Spinal cord (tissue), 10 donors: ENCODE measurements around the gene DMGDH. TPM values are rescaled to one million over a fixed set of nuclear protein-coding genes. Genes with fewer than 3 reads are reported as not detected.

Experiments
- DNase-seq, 6 donors: peaks; one replicate each; pipeline versions ENCODE4 v3.0.0 to v3.0.0-alpha.2; 2013 to 2015; ENCODE audit warnings: low spot score in 6 of 6, low read depth in 4 of 6
- H3K27ac ChIP-seq: one replicate; pipeline ENCODE4 v1.5.1; 2013; ENCODE audit warnings: low read depth, low read length, control low read depth
- H3K27me3 ChIP-seq: one replicate; pipeline ENCODE4 v1.6.1; 2013; ENCODE audit warnings: low read length; ENCODE audit not compliant: control insufficient read depth, insufficient read depth
- H3K36me3 ChIP-seq: one replicate; pipeline ENCODE4 v1.6.1; 2013; ENCODE audit warnings: low read length; ENCODE audit not compliant: control insufficient read depth, insufficient read depth
- H3K4me1 ChIP-seq: one replicate; pipeline ENCODE4 v1.6.1; 2013; ENCODE audit warnings: low read length; ENCODE audit not compliant: control insufficient read depth, insufficient read depth
- H3K4me3 ChIP-seq: one replicate; pipeline ENCODE4 v1.5.1; 2013; ENCODE audit warnings: low read depth, low read length, control low read depth
- H3K9me3 ChIP-seq: one replicate; pipeline ENCODE4 v1.6.1; 2013; ENCODE audit warnings: low read length; ENCODE audit not compliant: control insufficient read depth, insufficient read depth
- WGBS: methylation state at CpG from one replicate; pipeline ENCODE4 v1.1.5; 2013; ENCODE audit warnings: missing lambda C conversion rate; ENCODE audit not compliant: insufficient coverage; 5-methylcytosine and 5-hydroxymethylcytosine counted together
- polyA plus RNA-seq, 2 donors: library from polyadenylated mRNA; unstranded; fragments of 120-200 nt; gene quantifications; one replicate each; pipeline ENCODE4 v1.2.1, GENCODE V29; 2013; ENCODE audit not compliant: insufficient read length in 2 of 2
- total RNA-seq, 2 donors: library from RNA; depleted of rRNA in 1 of 2; stranded (reverse); fragments of 120-200 nt in 1 of 2; fragments of >200 nt in 1 of 2; gene quantifications; one replicate each; pipeline versions ENCODE4 v1.2.3 to v1.2.4, GENCODE V29; 2013 to 2014
- donor health status: healthy.

Gene DMGDH
- total and polyA plus RNA-seq, 4 donors = 3.3 to 7.6 (median 4.3) TPM

GRCh38 chr5:78968781-78969180, 100.7 kb downstream of the DMGDH start:
- Histone ChIP-seq H3K9me3 (no peaks in the 10 kb centered on the region), H3K36me3 (no peaks in the 10 kb centered on the region), H3K27me3 (no peaks in the 10 kb centered on the region), H3K4me3 (no peak overlapping the region), H3K27ac (no peak overlapping the region), H3K4me1 (peaks cover 8% of the 10 kb centered on the region)
- 100% methylated on average over 2 of the region's 5 CpGs for WGBS
- no peak for DNase-seq

DNA sequence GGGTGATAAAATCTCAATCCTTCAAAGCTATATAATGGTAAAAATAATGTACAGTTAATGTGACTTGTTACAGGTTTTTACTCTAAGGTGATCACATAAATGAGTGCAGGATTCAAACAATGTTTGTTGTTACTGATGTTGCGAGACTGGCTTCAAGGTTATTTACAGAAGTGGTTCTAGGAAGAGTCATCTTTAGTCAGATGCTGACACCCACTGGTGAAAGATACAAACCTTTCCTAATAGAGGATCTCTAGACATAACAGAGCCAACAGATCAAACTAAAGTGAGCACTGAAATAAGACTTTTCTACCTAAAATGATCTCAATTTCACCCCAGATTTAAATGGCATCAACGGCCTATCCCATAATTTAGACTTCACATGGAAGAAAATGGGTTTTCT, 104.6 kb downstream of the DMGDH start:
- H3K36me3 ChIP-seq = no peaks in the 10 kb centered on the region
- no peak overlapping the region for H3K27ac ChIP-seq
- peak in 5 of 6 donors; percentile 58 to 96 (median 74) for DNase-seq
- peaks cover 2% of the 10 kb centered on the region for H3K4me1 ChIP-seq
- H3K27me3 ChIP-seq = no peaks in the 10 kb centered on the region
- WGBS = no CpG with 5 or more reads among the region's 2 CpGs
- H3K4me3 ChIP-seq = no peak overlapping the region
- H3K9me3 ChIP-seq = no peaks in the 10 kb centered on the region

- no peaks in the 10 kb centered on the region for H3K27me3 ChIP-seq
- H3K9me3 ChIP-seq = no peaks in the 10 kb centered on the region
- no peaks in the 10 kb centered on the region for H3K36me3 ChIP-seq
- H3K4me3 ChIP-seq = no peak overlapping the region
- no peak for DNase-seq
- H3K27ac ChIP-seq = no peak overlapping the region
- no CpG with 5 or more reads among the region's 1 CpG for WGBS
- H3K4me1 ChIP-seq = peaks cover 5% of the 10 kb centered on the region
These were observed 107.7 kb downstream of the DMGDH start for GRCh38 chr5:78961743-78962142.

DNA sequence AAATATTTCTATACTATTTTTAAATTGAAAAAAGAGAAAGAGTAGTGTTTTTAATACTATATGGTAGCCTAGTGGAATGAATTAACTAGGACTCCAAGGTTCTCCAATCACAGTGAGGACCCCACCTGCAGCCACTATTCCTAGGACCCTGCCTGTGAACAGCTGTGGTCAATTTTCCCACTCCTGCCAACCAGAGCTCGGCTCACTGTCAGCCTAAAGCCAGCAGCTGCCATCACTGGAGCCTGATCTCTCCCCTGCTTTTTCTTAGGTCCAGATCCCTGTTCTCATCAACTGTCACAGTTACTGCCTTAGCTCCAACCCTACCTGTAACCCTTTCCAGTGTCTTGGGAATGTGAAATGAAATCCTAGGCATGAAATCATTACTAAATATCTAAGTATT, 109.7 kb downstream of the DMGDH start:
- no peaks in the 10 kb centered on the region for H3K36me3 ChIP-seq
- H3K4me1 ChIP-seq = peaks cover 5% of the 10 kb centered on the region
- no peaks in the 10 kb centered on the region for H3K27me3 ChIP-seq
- 19% methylated on average over 1 of the region's 1 CpG for WGBS
- H3K9me3 ChIP-seq = no peaks in the 10 kb centered on the region
- H3K4me3 ChIP-seq = no peak overlapping the region
- no peak overlapping the region for H3K27ac ChIP-seq
- no peak for DNase-seq

DNA sequence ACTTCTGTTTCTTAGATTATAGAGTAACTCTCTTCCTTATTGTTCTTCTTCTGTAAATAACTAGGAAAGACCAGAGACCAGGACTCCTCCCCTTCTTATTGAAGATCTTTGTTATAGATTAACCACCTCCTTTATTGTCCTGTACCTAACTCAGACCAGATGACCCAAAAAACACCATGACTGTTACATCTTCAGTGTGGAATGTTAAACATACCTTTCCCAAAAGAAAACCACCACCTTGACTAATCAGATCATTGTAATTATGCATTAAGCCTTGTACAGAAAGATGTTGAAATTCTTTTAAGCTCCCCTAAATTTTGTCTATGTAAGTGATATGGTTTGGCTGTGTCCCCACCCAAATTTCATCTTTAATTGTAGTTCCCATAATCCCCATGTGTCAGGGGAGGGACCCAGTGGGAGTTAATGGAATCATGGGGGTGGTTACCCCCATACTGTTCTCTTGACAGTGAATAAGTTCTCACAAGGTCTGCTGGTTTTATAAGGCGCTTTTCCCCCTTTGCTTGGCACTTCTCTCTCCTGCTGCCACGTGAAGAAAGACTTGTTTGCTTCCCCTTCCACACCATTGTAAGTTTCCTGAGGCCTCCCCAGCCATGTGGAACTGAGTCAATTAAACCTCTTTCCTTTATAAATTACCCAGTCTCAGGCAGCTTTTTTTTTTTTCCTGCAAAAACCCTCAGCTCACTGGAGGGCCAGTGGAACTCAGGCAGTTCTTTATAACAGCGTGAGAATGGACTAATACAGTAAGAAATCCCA, 110.6 kb downstream of the DMGDH start:
- no peak overlapping the region for H3K4me3 ChIP-seq
- H3K9me3 ChIP-seq = no peaks in the 10 kb centered on the region
- peak in 2 of 6 donors; percentile 27 to 35 for DNase-seq
- H3K36me3 ChIP-seq = no peaks in the 10 kb centered on the region
- no peaks in the 10 kb centered on the region for H3K27me3 ChIP-seq
- H3K27ac ChIP-seq = no peak overlapping the region
- WGBS = 47% methylated on average over 2 of the region's 3 CpGs
- peaks cover 5% of the 10 kb centered on the region for H3K4me1 ChIP-seq

GRCh38 chr5:78956901-78957300, 112.6 kb downstream of the DMGDH start:
- Histone ChIP-seq H3K27ac (no peak overlapping the region), H3K27me3 (no peaks in the 10 kb centered on the region), H3K9me3 (no peaks in the 10 kb centered on the region), H3K4me1 (peaks cover 5% of the 10 kb centered on the region), H3K36me3 (no peaks in the 10 kb centered on the region), H3K4me3 (no peak overlapping the region)
- no CpG with 5 or more reads among the region's 1 CpG for WGBS
- DNase-seq = no peak

- no peaks in the 10 kb centered on the region for H3K9me3 ChIP-seq
- H3K36me3 ChIP-seq = no peaks in the 10 kb centered on the region
- no peak overlapping the region for H3K4me3 ChIP-seq
- no peaks in the 10 kb centered on the region for H3K4me1 ChIP-seq
- DNase-seq = no peak
- H3K27me3 ChIP-seq = no peaks in the 10 kb centered on the region
- H3K27ac ChIP-seq = no peak overlapping the region
- 86% methylated on average over 4 of the region's 4 CpGs for WGBS
These were observed 116.2 kb downstream of the DMGDH start for GRCh38 chr5:78953092-78953800.

Other genes starting within 250 kb of the DMGDH start
- gene ARSB, start 84.4 kb downstream of the DMGDH start, total RNA-seq = 10 to 100 TPM; 19.8 to 21.6 TPM
- gene ARSB, start 84.4 kb downstream of the DMGDH start, polyA plus RNA-seq = 10 to 100 TPM; 20.2 to 21.8 TPM
- 10 to 100 TPM in 1 of 2 donors, 1 to 10 TPM in 1; 4.3 to 29.6 TPM for gene BHMT2, start 93 bp upstream of the DMGDH start, total RNA-seq
- 1 to 10 TPM; 2.8 to 8.2 TPM for gene BHMT2, start 93 bp upstream of the DMGDH start, polyA plus RNA-seq
- 1 to 10 TPM in 1 of 2 donors, under 1 TPM in 1; 0.89 to 9.3 TPM for gene BHMT, start 42.1 kb upstream of the DMGDH start, total RNA-seq
- gene BHMT, start 42.1 kb upstream of the DMGDH start, polyA plus RNA-seq = 1 to 10 TPM; 1.2 to 5.0 TPM
- gene JMY, start 166.5 kb upstream of the DMGDH start, total RNA-seq = 10 to 100 TPM; 20.4 to 39.4 TPM
- gene JMY, start 166.5 kb upstream of the DMGDH start, polyA plus RNA-seq = 10 to 100 TPM; 14.3 to 23.0 TPM